Stomach (tissue), 9 donors: ENCODE results near the gene RNLS. TPM values are rescaled to one million over a fixed set of nuclear protein-coding genes. Genes with fewer than 3 reads are reported as not detected.

Source experiments
- DNase-seq, 2 donors: peaks; one replicate each; pipeline versions ENCODE4 v3.0.0 to v3.0.0-alpha.2; 2013 to 2019
- H3K27ac ChIP-seq, 5 donors: fragments of 200-600 bp in 4 of 5; sonication (generic) in 4 of 5; one replicate each; pipeline ENCODE4 v1.5.1; 2013 to 2019; ENCODE audit warnings: mild to moderate bottlenecking in 1 of 5, moderate library complexity in 1 of 5
- H3K27me3 ChIP-seq, 3 donors: fragments of 200-600 bp; sonication (generic); one replicate each; pipeline ENCODE4 v1.5.1; 2017 to 2019; ENCODE audit warnings: mixed run types in 1 of 3
- H3K36me3 ChIP-seq, 4 donors: fragments of 200-600 bp; sonication (generic); 1 replicate in 3 of 4; 2 replicates in 1 of 4; pipeline ENCODE4 v1.5.1; 2016 to 2019
- H3K4me1 ChIP-seq, 4 donors: fragments of 200-600 bp; sonication (generic); one replicate each; pipeline ENCODE4 v1.5.1; 2016 to 2019
- H3K4me3 ChIP-seq, 4 donors: fragments of 200-600 bp; sonication (generic) in 3 of 4; one replicate each; pipeline ENCODE4 v1.5.1; 2016 to 2019; ENCODE audit warnings: mild to moderate bottlenecking in 1 of 4
- H3K9me3 ChIP-seq, 4 donors: fragments of 200-600 bp; sonication (generic); one replicate each; pipeline ENCODE4 v1.5.1; 2016 to 2019
- EP300 ChIP-seq: sonication (generic); formaldehyde crosslinking; IDR thresholded peaks from one replicate; pipeline ENCODE4 v1.6.1; 2017; ENCODE audit warnings: antibody characterized with exemption
- POLR2A ChIP-seq, 4 donors: fragments of 450-650 bp; IDR thresholded peaks; one replicate each; pipeline ENCODE4 v1.6.1; 2016; ENCODE audit warnings: antibody characterized with exemption in 4 of 4, control low read depth in 2 of 4, mild to moderate bottlenecking in 1 of 4, moderate library complexity in 1 of 4
- POLR2AphosphoS5 ChIP-seq, 3 donors: sonication (generic); formaldehyde crosslinking; IDR thresholded peaks; one replicate each; pipeline ENCODE4 v1.6.1; 2016; ENCODE audit warnings: antibody characterized with exemption in 3 of 3
- WGBS, 5 donors: extraction: QIAGEN DNeasy Blood & Tissue Kit in 3 of 5; methylation state at CpG; one replicate each; pipeline versions ENCODE4 v1.1.5 to v1.1.7; 2013 to 2018; 5-methylcytosine and 5-hydroxymethylcytosine counted together
- intact Hi-C: fragments of 100-400 bp; cut with DNase I; formaldehyde crosslinking; loops from one replicate; pipeline ENCODE4 v1.15.1; 2023; ENCODE audit warnings: low total_unique reads
- polyA plus RNA-seq, 3 donors: library from polyadenylated mRNA; stranded (reverse); fragments of 200-250 nt; gene quantifications; one replicate each; pipeline ENCODE4 v1.2.3, GENCODE V29; 2013
- total RNA-seq, 5 donors: library from RNA; depleted of rRNA; stranded (reverse); fragments of >200 nt; gene quantifications; one replicate each; pipeline versions ENCODE4 v1.1.0 to v1.2.3, GENCODE V29; 2014 to 2016
- TF ChIP-seq, protein P1 (sequence below), 7 experiments: fragments of 450-650 bp in 4 of 7; fragments of 200-600 bp in 3 of 7; sonication (generic) in 3 of 7; IDR thresholded peaks; one replicate each; pipeline ENCODE4 v1.5.1; 2016 to 2019; ENCODE audit warnings: antibody characterized with exemption in 7 of 7, control low read depth in 2 of 7, mild to moderate bottlenecking in 1 of 7
- donor health status: healthy with polysubstance abuse.
- donor health status: Bipolar disorder and iron deficiency.
- donor health status: healthy.

The RNLS gene
- total and polyA plus RNA-seq, 8 donors, result 6.7 to 21.5 (median 11.6) TPM; not detected in 2

GRCh38 chr10:88322324-88323063 is 260.6 kb downstream of the RNLS start:
- no peak overlapping the region for H3K4me3 ChIP-seq
- H3K27ac ChIP-seq, result no peak overlapping the region
- intact Hi-C loops, result no loop called here
- no peaks in the 10 kb centered on the region for H3K4me1 ChIP-seq
- 88 to 97% (median 94%) methylated on average over 3 of the region's 3 CpGs for WGBS, 5 donors
- no peaks in the 10 kb centered on the region for H3K27me3 ChIP-seq
- TF ChIP-seq POLR2A (IDR thresholded peaks at IDR 0.05) (no peak), EP300 (no peak), POLR2AphosphoS5 (IDR thresholded peaks at IDR 0.05) (no peak)
- TF ChIP-seq, protein P1, sequence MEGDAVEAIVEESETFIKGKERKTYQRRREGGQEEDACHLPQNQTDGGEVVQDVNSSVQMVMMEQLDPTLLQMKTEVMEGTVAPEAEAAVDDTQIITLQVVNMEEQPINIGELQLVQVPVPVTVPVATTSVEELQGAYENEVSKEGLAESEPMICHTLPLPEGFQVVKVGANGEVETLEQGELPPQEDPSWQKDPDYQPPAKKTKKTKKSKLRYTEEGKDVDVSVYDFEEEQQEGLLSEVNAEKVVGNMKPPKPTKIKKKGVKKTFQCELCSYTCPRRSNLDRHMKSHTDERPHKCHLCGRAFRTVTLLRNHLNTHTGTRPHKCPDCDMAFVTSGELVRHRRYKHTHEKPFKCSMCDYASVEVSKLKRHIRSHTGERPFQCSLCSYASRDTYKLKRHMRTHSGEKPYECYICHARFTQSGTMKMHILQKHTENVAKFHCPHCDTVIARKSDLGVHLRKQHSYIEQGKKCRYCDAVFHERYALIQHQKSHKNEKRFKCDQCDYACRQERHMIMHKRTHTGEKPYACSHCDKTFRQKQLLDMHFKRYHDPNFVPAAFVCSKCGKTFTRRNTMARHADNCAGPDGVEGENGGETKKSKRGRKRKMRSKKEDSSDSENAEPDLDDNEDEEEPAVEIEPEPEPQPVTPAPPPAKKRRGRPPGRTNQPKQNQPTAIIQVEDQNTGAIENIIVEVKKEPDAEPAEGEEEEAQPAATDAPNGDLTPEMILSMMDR (IDR thresholded peaks at IDR 0.05), result no peak
- peaks cover 7 to 26% (median 20%) of the 10 kb centered on the region in 4 donors for H3K9me3 ChIP-seq
- no peak for DNase-seq
- no peaks in the 10 kb centered on the region for H3K36me3 ChIP-seq

- no peaks in the 10 kb centered on the region for H3K36me3 ChIP-seq
- no peaks in the 10 kb centered on the region for H3K4me1 ChIP-seq
- intact Hi-C loops, result no loop called here
- H3K27me3 ChIP-seq, result no peaks in the 10 kb centered on the region
- TF ChIP-seq POLR2AphosphoS5 (IDR thresholded peaks at IDR 0.05), result no peak
- H3K27ac ChIP-seq, result no peak overlapping the region
- DNase-seq, result no peak
- peaks cover 7 to 26% (median 20%) of the 10 kb centered on the region in 4 donors for H3K9me3 ChIP-seq
- 83 to 97% (median 91%) methylated on average over 1 of the region's 1 CpG for WGBS, 5 donors
- no peak overlapping the region for H3K4me3 ChIP-seq
Observed at GRCh38 chr10:88319960-88320517, 263.1 kb downstream of the RNLS start.

GRCh38 chr10:88318803-88319202 is 264.3 kb downstream of the RNLS start:
- H3K27me3 ChIP-seq, result no peaks in the 10 kb centered on the region
- no peaks in the 10 kb centered on the region for H3K36me3 ChIP-seq
- intact Hi-C loops, result no loop called here
- 93 to 98% (median 97%) methylated on average over 2 of the region's 2 CpGs for WGBS, 5 donors
- no peak for DNase-seq
- no peaks in the 10 kb centered on the region for H3K4me1 ChIP-seq
- H3K27ac ChIP-seq, result no peak overlapping the region
- H3K9me3 ChIP-seq, result peaks cover 7 to 26% (median 20%) of the 10 kb centered on the region in 4 donors
- no peak overlapping the region for H3K4me3 ChIP-seq
- TF ChIP-seq EP300 (no peak), POLR2A (IDR thresholded peaks at IDR 0.05) (no peak), POLR2AphosphoS5 (IDR thresholded peaks at IDR 0.05) (no peak)
- TF ChIP-seq, protein P1 (IDR thresholded peaks at IDR 0.05), result no peak

DNA sequence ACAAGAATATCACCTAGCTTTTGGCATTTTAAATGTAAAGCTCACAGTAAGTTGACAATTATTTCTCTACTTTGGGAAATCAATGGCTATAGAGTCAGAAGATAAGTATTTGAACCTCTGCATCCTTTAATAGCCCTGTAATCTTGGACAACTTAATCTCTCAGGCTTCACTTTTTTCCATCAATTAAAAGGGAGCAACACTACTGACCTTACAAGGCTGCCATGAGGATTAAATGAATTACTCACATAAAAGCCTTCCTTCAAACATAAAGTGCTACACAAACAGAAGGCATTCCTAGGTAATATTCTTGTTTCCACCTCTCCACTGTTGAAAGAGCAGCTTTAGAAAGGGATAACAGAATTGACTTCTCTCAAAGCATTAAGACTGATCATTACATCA is 266.0 kb downstream of the RNLS start:
- Histone ChIP-seq H3K36me3 (no peaks in the 10 kb centered on the region), H3K27me3 (no peaks in the 10 kb centered on the region), H3K4me3 (no peak overlapping the region), H3K27ac (no peak overlapping the region), H3K9me3 (peaks cover 7 to 26% (median 20%) of the 10 kb centered on the region in 4 donors), H3K4me1 (no peaks in the 10 kb centered on the region)
- intact Hi-C loops, result no loop called here
- no peak for DNase-seq
- no peak for TF ChIP-seq POLR2A (IDR thresholded peaks at IDR 0.05)
- no peak for TF ChIP-seq POLR2AphosphoS5 (IDR thresholded peaks at IDR 0.05)
- TF ChIP-seq, protein P1 (IDR thresholded peaks at IDR 0.05), result no peak
- no peak for TF ChIP-seq EP300
